SK-N-SH (cell line): ENCODE data around the gene PHACTR3. TPM values are rescaled to one million over a fixed set of nuclear protein-coding genes. Genes with fewer than 3 reads are reported as not detected.

Experiments used
- CTCF ChIA-PET: fragments of 300-600, 350-600 bp; formaldehyde crosslinking; extraction: SDS; loops from one replicate; lab custom pipeline; 2021; lab: Yijun Ruan, JAX
- POLR2A ChIA-PET: fragments of 350-600 bp; sonication (Branson Sonifier 250); formaldehyde crosslinking; extraction: SDS; loops from one replicate; lab custom pipeline; 2020; ENCODE audit warnings: antibody characterized with exemption, inconsistent platforms; lab: Yijun Ruan, JAX
- DNase-seq: peaks from one replicate; pipeline ENCODE4 v3.0.0; 2012
- H2AFZ ChIP-seq: fragments of 200-600 bp; sonication (generic); 2 replicates; pipeline ENCODE4 v1.8.1; 2016; ENCODE audit warnings: antibody characterized with exemption, mild to moderate bottlenecking, low read depth
- H3F3A ChIP-seq: fragments of 200-600 bp; sonication (generic); replicated peaks from 2 replicates; pipeline ENCODE3; 2016; ENCODE audit warnings: antibody characterized with exemption, mild to moderate bottlenecking; ENCODE audit not compliant: insufficient read depth
- H3K27ac ChIP-seq, 2 experiments: fragments of 200-500 bp in 1 of 2; fragments of 200-600 bp in 1 of 2; sonication (Bioruptor generic) in 1 of 2; sonication (generic), shearing (Covaris generic) in 1 of 2; 2 replicates each; pipeline versions ENCODE4 v1.5.1 to v1.6.1; 2014 to 2016; ENCODE audit warnings: low read depth in 2 of 2, inconsistent platforms in 1 of 2, low read length in 1 of 2, mild to moderate bottlenecking in 1 of 2, mixed read lengths in 1 of 2
- H3K27me3 ChIP-seq: fragments of 200-600 bp; sonication (generic), shearing (Covaris generic); 2 replicates; pipeline ENCODE4 v1.6.1; 2016; ENCODE audit warnings: mixed run types; ENCODE audit not compliant: insufficient read depth
- H3K36me3 ChIP-seq, 2 experiments: fragments of 200-500 bp in 1 of 2; fragments of 200-600 bp in 1 of 2; sonication (Bioruptor generic) in 1 of 2; sonication (generic) in 1 of 2; replicated peaks in 1 of 2; 2 replicates each; pipeline versions ENCODE3 to v1.5.1; 2014 to 2016; ENCODE audit warnings: low read length in 1 of 2, mild to moderate bottlenecking in 1 of 2; ENCODE audit not compliant: insufficient read depth in 2 of 2, control insufficient read depth in 1 of 2
- H3K4me1 ChIP-seq, 2 experiments: fragments of 200-500 bp in 1 of 2; fragments of 200-600 bp in 1 of 2; sonication (Bioruptor generic) in 1 of 2; sonication (generic), shearing (Covaris generic) in 1 of 2; 2 replicates each; pipeline versions ENCODE4 v1.5.1 to v1.6.1; 2014 to 2016; ENCODE audit warnings: low read depth in 1 of 2, low read length in 1 of 2, mixed run types in 1 of 2; ENCODE audit not compliant: insufficient read depth in 2 of 2, control insufficient read depth in 1 of 2
- H3K4me2 ChIP-seq: fragments of 200-600 bp; sonication (generic), shearing (Covaris generic); 2 replicates; pipeline ENCODE4 v1.6.1; 2017; ENCODE audit warnings: mixed run types
- H3K4me3 ChIP-seq, 2 experiments: fragments of 200-500 bp in 1 of 2; fragments of 200-600 bp in 1 of 2; sonication (Bioruptor generic) in 1 of 2; sonication (generic), shearing (Covaris generic) in 1 of 2; 2 replicates each; pipeline versions ENCODE4 v1.5.1 to v1.8.1; 2014 to 2016; ENCODE audit warnings: low read depth in 2 of 2, inconsistent platforms in 1 of 2, low read length in 1 of 2, mild to moderate bottlenecking in 1 of 2, mixed read lengths in 1 of 2, moderate library complexity in 1 of 2
- H3K79me2 ChIP-seq: fragments of 200-600 bp; sonication (generic); 2 replicates; pipeline ENCODE4 v1.8.1; 2017; ENCODE audit warnings: mild to moderate bottlenecking; ENCODE audit not compliant: insufficient read depth
- H3K9ac ChIP-seq: fragments of 200-600 bp; sonication (generic); 2 replicates; pipeline ENCODE4 v1.6.1; 2017; ENCODE audit warnings: mixed run types
- H3K9me2 ChIP-seq: fragments of 200-600 bp; sonication (generic); 2 replicates; pipeline ENCODE4 v1.6.1; 2017; ENCODE audit warnings: mixed run types
- H3K9me3 ChIP-seq: fragments of 200-600 bp; sonication (generic); 2 replicates; pipeline ENCODE4 v1.6.1; 2017; ENCODE audit warnings: mixed run types, mild to moderate bottlenecking, moderate library complexity
- H4K20me1 ChIP-seq: fragments of 200-600 bp; sonication (generic); 2 replicates; pipeline ENCODE4 v1.6.1; 2017; ENCODE audit warnings: mild to moderate bottlenecking, mixed run types; ENCODE audit not compliant: insufficient read depth
- CHD2 ChIP-seq: fragments of 150-350 bp; IDR thresholded peaks from 2 replicates; pipeline ENCODE4 v1.6.1; 2018; ENCODE audit warnings: low read length; ENCODE audit not compliant: partially characterized antibody
- CTCF ChIP-seq: fragments of 200-600 bp; sonication (generic); IDR thresholded peaks from 2 replicates; pipeline ENCODE4 v1.6.1; 2017; ENCODE audit warnings: antibody characterized with exemption, mild to moderate bottlenecking, moderate library complexity
- ELF1 ChIP-seq: IDR thresholded peaks from 2 replicates; pipeline ENCODE4 v1.4.0; 2012
- EZH2phosphoT487 ChIP-seq: fragments of 200-600 bp; sonication (generic); IDR thresholded peaks from 2 replicates; pipeline ENCODE4 v1.6.1; 2017; ENCODE audit warnings: low read depth, mixed run types, mild to moderate bottlenecking, antibody characterized with exemption, moderate library complexity, borderline replicate concordance
- FOXJ3 ChIP-seq: sonication (generic); formaldehyde crosslinking; IDR thresholded peaks from 2 replicates; pipeline ENCODE4 v1.5.1; 2020; ENCODE audit warnings: mild to moderate bottlenecking, missing genetic modification reagents
- FOXM1 ChIP-seq: IDR thresholded peaks from 2 replicates; pipeline ENCODE4 v1.4.0; 2012; ENCODE audit warnings: low read depth, mild to moderate bottlenecking
- IRF3 ChIP-seq: fragments of 150-350 bp; IDR thresholded peaks from 2 replicates; pipeline ENCODE4 v1.6.1; 2016; ENCODE audit warnings: mild to moderate bottlenecking, low read depth, low read length
- JUND ChIP-seq: IDR thresholded peaks from 2 replicates; pipeline ENCODE4 v1.4.0; 2012
- NFIC ChIP-seq: IDR thresholded peaks from 2 replicates; pipeline ENCODE4 v1.4.0; 2012; ENCODE audit warnings: borderline replicate concordance
- NRF1 ChIP-seq: IDR thresholded peaks from 2 replicates; pipeline ENCODE4 v1.6.1; 2012; ENCODE audit warnings: low read depth, mild to moderate bottlenecking, low read length
- POLR2AphosphoS5 ChIP-seq: IDR thresholded peaks from 2 replicates; pipeline ENCODE4 v1.6.1; 2012; ENCODE audit warnings: low read depth, low read length
- RAD21 ChIP-seq: IDR thresholded peaks from 2 replicates; pipeline ENCODE4 v1.6.1; 2012; ENCODE audit warnings: mild to moderate bottlenecking, low read length
- RCOR1 ChIP-seq: fragments of 150-350 bp; IDR thresholded peaks from 2 replicates; pipeline ENCODE4 v1.6.1; 2017; ENCODE audit warnings: antibody characterized with exemption, low read length
- REST ChIP-seq: IDR thresholded peaks from 2 replicates; pipeline ENCODE4 v1.6.1; 2012; ENCODE audit warnings: mild to moderate bottlenecking, low read depth, low read length, moderate library complexity
- RFX5 ChIP-seq: IDR thresholded peaks from 2 replicates; pipeline ENCODE4 v1.6.1; 2012; ENCODE audit warnings: mild to moderate bottlenecking, improper control_type of control experiment, low read length
- TCF12 ChIP-seq: IDR thresholded peaks from 2 replicates; pipeline ENCODE4 v1.4.0; 2012
- TEAD4 ChIP-seq: IDR thresholded peaks from 2 replicates; pipeline ENCODE4 v1.4.0; 2012; ENCODE audit warnings: mild to moderate bottlenecking, borderline replicate concordance; ENCODE audit not compliant: insufficient read depth
- USF1 ChIP-seq: IDR thresholded peaks from 2 replicates; pipeline ENCODE4 v1.4.0; 2012; ENCODE audit warnings: low read depth, borderline replicate concordance
- WGBS: methylation state at CpG from one replicate; pipeline ENCODE4 v1.1.6; 2017; ENCODE audit warnings: low lambda C conversion rate; 5-methylcytosine and 5-hydroxymethylcytosine counted together
- polyA plus RNA-seq, 3 experiments: library from polyadenylated mRNA; depleted of rRNA; stranded (reverse); fragments of >200 nt; gene quantifications; 2 replicates each; pipeline ENCODE4 v1.2.3, GENCODE V29; 2012

Gene PHACTR3
- polyA plus RNA-seq, 1 of the 3 experiments (the other 2 are of a cell fraction) = 0.10 TPM

- Histone ChIP-seq H3K27me3 (no peaks in the 10 kb centered on the region), H3K9me3 (no peaks in the 10 kb centered on the region), H3K4me1 (no peaks in the 10 kb centered on the region; a peak in 1 of 4 replicates), H3K4me3 (no peak overlapping the region)
- DNase-seq = no peak
- CTCF ChIA-PET = interaction anchor here (1.0 to 1.6 kb wide), 2 partner anchors 57 to 132 kb away, joined by 3 read pairs; no protein-coding TSS in a partner anchor
- WGBS = 32% methylated on average over 5 of the region's 5 CpGs
- TF ChIP-seq JUND = no peak
- TF ChIP-seq NRF1 = no peak
- TF ChIP-seq NFIC = no peak
- TF ChIP-seq RFX5 = no peak
- no peak for TF ChIP-seq USF1
- no peak for TF ChIP-seq CTCF
- TF ChIP-seq, all 33 proteins: peak for 0
- no peaks in the 10 kb centered on the region for H3K9me2 ChIP-seq
- H4K20me1 ChIP-seq = no peaks in the 10 kb centered on the region
- no peak overlapping the region for H2AFZ ChIP-seq
- H3K27ac ChIP-seq = no peak overlapping the region
- H3K4me2 ChIP-seq = no peak overlapping the region
- no peak overlapping the region for H3K9ac ChIP-seq
- no peaks in the 10 kb centered on the region for H3F3A ChIP-seq
- no peaks in the 10 kb centered on the region for H3K79me2 ChIP-seq
- no peaks in the 10 kb centered on the region for H3K36me3 ChIP-seq
- POLR2A ChIA-PET = no interaction called here
Observed at GRCh38 chr20:59703046-59703445, 98.7 kb downstream of the PHACTR3 start.

GRCh38 chr20:59705651-59706399 lies 101.5 kb downstream of the PHACTR3 start:
- CTCF ChIA-PET = interaction anchor here (1.6 kb wide), 1 partner anchor 108 kb away, joined by 4 read pairs; no protein-coding TSS in a partner anchor
- WGBS = 11% methylated on average over 5 of the region's 5 CpGs
- H3K4me2 ChIP-seq = no peak overlapping the region
- TF ChIP-seq CTCF (no peak), IRF3 (no peak), FOXM1 (no peak), REST (no peak), ELF1 (no peak), RCOR1 (no peak), CHD2 (no peak), POLR2AphosphoS5 (no peak), FOXJ3 (CRISPR knock-in tag) (no peak), TEAD4 (no peak), EZH2phosphoT487 (no peak), RAD21 (no peak), TCF12 (no peak)

More at GRCh38 chr20:59705651-59706399, 101.5 kb downstream of the PHACTR3 start:
- Histone ChIP-seq H3K36me3 (no peaks in the 10 kb centered on the region), H4K20me1 (no peaks in the 10 kb centered on the region), H3K27me3 (no peaks in the 10 kb centered on the region), H3F3A (no peaks in the 10 kb centered on the region), H3K9ac (no peak overlapping the region), H3K4me1 (no peaks in the 10 kb centered on the region; a peak in 1 of 4 replicates), H3K9me2 (no peaks in the 10 kb centered on the region), H2AFZ (no peak overlapping the region), H3K79me2 (no peaks in the 10 kb centered on the region), H3K27ac (no peak overlapping the region), H3K4me3 (no peak overlapping the region), H3K9me3 (no peaks in the 10 kb centered on the region)
- no peak for DNase-seq
- POLR2A ChIA-PET = no interaction called here
